HepG2 (cell line): ENCODE measurements around the gene WDR54. TPM values are rescaled to one million over a fixed set of nuclear protein-coding genes. Genes with fewer than 3 reads are reported as not detected.
A peak's percentile ranks its signal among the peaks of the same experiment; 100 is the strongest.

ENCODE experiments used
- BATF2 ChIP-seq: sonication (generic); formaldehyde crosslinking; IDR thresholded peaks from 2 replicates; pipeline ENCODE4 v1.8.0; 2022; ENCODE audit warnings: mild to moderate bottlenecking, missing genetic modification reagents, moderate library complexity
- CEBPG ChIP-seq: IDR thresholded peaks from 2 replicates; pipeline ENCODE4 v1.6.1; 2016
- MAF1 ChIP-seq: sonication (generic); formaldehyde crosslinking; IDR thresholded peaks from 2 replicates; pipeline ENCODE4 v1.5.0; 2020; ENCODE audit warnings: missing genetic modification reagents, borderline replicate concordance
- SRSF1 ChIP-seq: fragments of 200-400 bp; formaldehyde crosslinking; optimal IDR thresholded peaks from 2 replicates; pipeline ENCODE3; 2017; ENCODE audit warnings: mild to moderate bottlenecking, low read depth, low read length, moderate library complexity
- XBP1 ChIP-seq: sonication (generic); formaldehyde crosslinking; IDR thresholded peaks from 2 replicates; pipeline ENCODE4 v1.5.0; 2020; ENCODE audit warnings: missing genetic modification reagents
- ZBTB21 ChIP-seq: sonication (generic); formaldehyde crosslinking; IDR thresholded peaks from 2 replicates; pipeline ENCODE4 v1.4.0; 2020; ENCODE audit warnings: missing genetic modification reagents
- ZFP91 ChIP-seq: sonication (generic); formaldehyde crosslinking; IDR thresholded peaks from 2 replicates; pipeline ENCODE4 v1.9.0; 2022; ENCODE audit warnings: missing genetic modification reagents, mild to moderate bottlenecking, borderline replicate concordance
- ZFX ChIP-seq: sonication (generic); formaldehyde crosslinking; IDR thresholded peaks from 2 replicates; pipeline ENCODE4 v1.4.0; 2020; ENCODE audit warnings: mild to moderate bottlenecking, low read depth, missing genetic modification reagents, moderate library complexity
- ZNF232 ChIP-seq: sonication (generic); formaldehyde crosslinking; IDR thresholded peaks from 2 replicates; pipeline ENCODE4 v1.4.0; 2020; ENCODE audit warnings: missing genetic modification reagents, borderline replicate concordance
- ZNF30 ChIP-seq: sonication (generic); formaldehyde crosslinking; IDR thresholded peaks from 2 replicates; pipeline ENCODE4 v1.5.0; 2020; ENCODE audit warnings: mild to moderate bottlenecking, missing genetic modification reagents
- ZNF432 ChIP-seq: sonication (generic); formaldehyde crosslinking; IDR thresholded peaks from 2 replicates; pipeline ENCODE4 v1.5.0; 2020; ENCODE audit warnings: missing genetic modification reagents, mild to moderate bottlenecking, borderline replicate concordance
- ZNF446 ChIP-seq: sonication (generic); formaldehyde crosslinking; IDR thresholded peaks from 2 replicates; pipeline ENCODE4 v1.5.0; 2020; ENCODE audit warnings: mild to moderate bottlenecking, missing genetic modification reagents
- ZNF512 ChIP-seq: sonication (generic); formaldehyde crosslinking; IDR thresholded peaks from 2 replicates; pipeline ENCODE4 v1.4.0; 2020; ENCODE audit warnings: mild to moderate bottlenecking, missing genetic modification reagents
- ZNF598 ChIP-seq: sonication (generic); formaldehyde crosslinking; IDR thresholded peaks from 2 replicates; pipeline ENCODE4 v1.5.1; 2020; ENCODE audit warnings: mild to moderate bottlenecking, missing genetic modification reagents, borderline replicate concordance
- ZNF644 ChIP-seq: IDR thresholded peaks from 2 replicates; pipeline ENCODE4 v1.6.1; 2016; ENCODE audit warnings: low read depth
- polyA plus RNA-seq, 8 experiments: library from polyadenylated mRNA; depleted of rRNA in 3 of 8; stranded (reverse) in 7 of 8; unstranded in 1 of 8; fragments of >200 nt; fragmentation: Illumina TruSeq in 4 of 8; extraction: Trizol in 4 of 8; gene quantifications; 2 replicates each; pipeline versions ENCODE4 v1.2.1 to v1.2.3, GENCODE V29; 2011 to 2016; ENCODE audit warnings: low read depth in 4 of 8, missing spikeins in 1 of 8, mixed read lengths in 1 of 8; ENCODE audit not compliant: insufficient read depth in 1 of 8
- total RNA-seq, 5 experiments: library from RNA; depleted of rRNA; stranded (reverse); fragments of >200 nt; fragmentation: Illumina TruSeq; extraction: Trizol; gene quantifications; 2 replicates each; pipeline ENCODE4 v1.2.3, GENCODE V29; 2016; ENCODE audit warnings: low read depth in 1 of 5
- TF ChIP-seq, protein P1 (sequence below): sonication (generic); formaldehyde crosslinking; IDR thresholded peaks from 2 replicates; pipeline ENCODE4 v1.9.0; 2021; ENCODE audit warnings: missing genetic modification reagents, borderline replicate concordance
- TF ChIP-seq, protein P2 (sequence below), 2 experiments: IDR thresholded peaks; 2 replicates each; pipeline ENCODE4 v1.6.1; 2011 to 2012; ENCODE audit warnings: low read length in 2 of 2, borderline replicate concordance in 1 of 2, low read depth in 1 of 2, mild to moderate bottlenecking in 1 of 2, moderate library complexity in 1 of 2

The WDR54 gene
- total and polyA plus RNA-seq, 2 of the 13 experiments (the other 11 are each of a cell fraction or from before 2014, with no cell fraction given): 2.0 to 17.3 TPM

DNA sequence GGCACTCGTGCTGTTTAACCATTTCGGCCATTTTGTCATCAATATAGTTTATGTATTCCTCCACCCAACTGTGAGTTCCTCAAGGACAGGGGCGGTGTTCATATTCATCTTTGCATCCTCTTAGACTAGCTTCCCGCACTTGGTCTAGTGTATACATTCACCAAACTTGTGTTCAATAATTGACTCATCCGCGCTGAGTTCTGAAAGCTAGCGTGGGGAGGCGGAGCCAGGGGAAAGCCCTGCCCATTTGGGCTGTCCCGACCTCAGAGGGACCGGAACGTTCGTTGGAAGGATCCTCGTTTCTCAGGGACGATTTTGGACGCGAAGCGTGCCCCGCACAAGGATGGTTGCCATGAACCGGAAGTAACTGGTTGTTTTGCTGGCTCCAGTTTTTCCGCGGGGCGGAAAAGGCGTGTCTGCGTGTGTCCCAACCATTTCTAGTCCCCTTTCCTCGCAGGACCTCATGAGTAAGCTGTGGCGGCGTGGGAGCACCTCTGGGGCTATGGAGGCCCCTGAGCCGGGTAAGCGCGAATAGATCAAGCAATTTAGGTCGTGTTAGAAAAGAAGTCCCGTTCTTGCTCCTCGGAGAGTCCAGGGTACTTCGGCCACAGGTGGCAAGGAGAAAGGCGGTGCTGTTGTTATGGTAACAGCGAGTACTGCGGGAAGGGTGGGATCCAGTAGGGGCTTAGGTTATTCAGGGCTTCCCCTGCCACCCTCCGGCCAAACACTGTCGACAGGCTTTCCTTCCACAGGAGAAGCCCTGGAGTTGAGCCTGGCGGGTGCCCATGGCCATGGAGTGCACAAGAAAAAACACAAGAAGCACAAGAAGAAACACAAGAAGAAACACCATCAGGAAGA is 33.4 kb downstream of the WDR54 start, which contains the start of gene INO80B (continued):
- no peak for TF ChIP-seq ZNF432 (CRISPR knock-in tag)
- peak; percentile 46; the same call in 1 of the 2 replicates for TF ChIP-seq ZNF232
- TF ChIP-seq ZNF512 (CRISPR knock-in tag): peak; percentile 56; the same call in 1 of the 2 replicates
- TF ChIP-seq ZFP91 (CRISPR knock-in tag): peak; percentile 97
- peak; percentile 69; the same call in 1 of the 2 replicates for TF ChIP-seq ZNF644
- peak; percentile 39 for TF ChIP-seq SRSF1
- no peak; the same call in 1 of the 2 replicates for TF ChIP-seq ZNF446 (CRISPR knock-in tag)
- peak; percentile 98; the same call in 1 of the 2 replicates for TF ChIP-seq ZNF598
- TF ChIP-seq ZBTB21 (CRISPR knock-in tag): peak; percentile 70; the same call in 1 of the 2 replicates
- 0 out of 2 replicates have a peak, but pooled peaks have one; percentile 4 for TF ChIP-seq XBP1 (CRISPR knock-in tag)
- peak; percentile 83 for TF ChIP-seq ZFX
- no peak for TF ChIP-seq ZNF30 (CRISPR knock-in tag)
- no peak for TF ChIP-seq BATF2 (CRISPR knock-in tag)
- TF ChIP-seq, protein P1, sequence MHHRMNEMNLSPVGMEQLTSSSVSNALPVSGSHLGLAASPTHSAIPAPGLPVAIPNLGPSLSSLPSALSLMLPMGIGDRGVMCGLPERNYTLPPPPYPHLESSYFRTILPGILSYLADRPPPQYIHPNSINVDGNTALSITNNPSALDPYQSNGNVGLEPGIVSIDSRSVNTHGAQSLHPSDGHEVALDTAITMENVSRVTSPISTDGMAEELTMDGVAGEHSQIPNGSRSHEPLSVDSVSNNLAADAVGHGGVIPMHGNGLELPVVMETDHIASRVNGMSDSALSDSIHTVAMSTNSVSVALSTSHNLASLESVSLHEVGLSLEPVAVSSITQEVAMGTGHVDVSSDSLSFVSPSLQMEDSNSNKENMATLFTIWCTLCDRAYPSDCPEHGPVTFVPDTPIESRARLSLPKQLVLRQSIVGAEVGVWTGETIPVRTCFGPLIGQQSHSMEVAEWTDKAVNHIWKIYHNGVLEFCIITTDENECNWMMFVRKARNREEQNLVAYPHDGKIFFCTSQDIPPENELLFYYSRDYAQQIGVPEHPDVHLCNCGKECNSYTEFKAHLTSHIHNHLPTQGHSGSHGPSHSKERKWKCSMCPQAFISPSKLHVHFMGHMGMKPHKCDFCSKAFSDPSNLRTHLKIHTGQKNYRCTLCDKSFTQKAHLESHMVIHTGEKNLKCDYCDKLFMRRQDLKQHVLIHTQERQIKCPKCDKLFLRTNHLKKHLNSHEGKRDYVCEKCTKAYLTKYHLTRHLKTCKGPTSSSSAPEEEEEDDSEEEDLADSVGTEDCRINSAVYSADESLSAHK (CRISPR knock-in tag): peak; percentile 91; the same call in 1 of the 2 replicates
- TF ChIP-seq, protein P2, sequence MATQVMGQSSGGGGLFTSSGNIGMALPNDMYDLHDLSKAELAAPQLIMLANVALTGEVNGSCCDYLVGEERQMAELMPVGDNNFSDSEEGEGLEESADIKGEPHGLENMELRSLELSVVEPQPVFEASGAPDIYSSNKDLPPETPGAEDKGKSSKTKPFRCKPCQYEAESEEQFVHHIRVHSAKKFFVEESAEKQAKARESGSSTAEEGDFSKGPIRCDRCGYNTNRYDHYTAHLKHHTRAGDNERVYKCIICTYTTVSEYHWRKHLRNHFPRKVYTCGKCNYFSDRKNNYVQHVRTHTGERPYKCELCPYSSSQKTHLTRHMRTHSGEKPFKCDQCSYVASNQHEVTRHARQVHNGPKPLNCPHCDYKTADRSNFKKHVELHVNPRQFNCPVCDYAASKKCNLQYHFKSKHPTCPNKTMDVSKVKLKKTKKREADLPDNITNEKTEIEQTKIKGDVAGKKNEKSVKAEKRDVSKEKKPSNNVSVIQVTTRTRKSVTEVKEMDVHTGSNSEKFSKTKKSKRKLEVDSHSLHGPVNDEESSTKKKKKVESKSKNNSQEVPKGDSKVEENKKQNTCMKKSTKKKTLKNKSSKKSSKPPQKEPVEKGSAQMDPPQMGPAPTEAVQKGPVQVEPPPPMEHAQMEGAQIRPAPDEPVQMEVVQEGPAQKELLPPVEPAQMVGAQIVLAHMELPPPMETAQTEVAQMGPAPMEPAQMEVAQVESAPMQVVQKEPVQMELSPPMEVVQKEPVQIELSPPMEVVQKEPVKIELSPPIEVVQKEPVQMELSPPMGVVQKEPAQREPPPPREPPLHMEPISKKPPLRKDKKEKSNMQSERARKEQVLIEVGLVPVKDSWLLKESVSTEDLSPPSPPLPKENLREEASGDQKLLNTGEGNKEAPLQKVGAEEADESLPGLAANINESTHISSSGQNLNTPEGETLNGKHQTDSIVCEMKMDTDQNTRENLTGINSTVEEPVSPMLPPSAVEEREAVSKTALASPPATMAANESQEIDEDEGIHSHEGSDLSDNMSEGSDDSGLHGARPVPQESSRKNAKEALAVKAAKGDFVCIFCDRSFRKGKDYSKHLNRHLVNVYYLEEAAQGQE (IDR thresholded peaks at IDR 0.05; ENCODE audit: borderline replicate concordance in 1 of 2, low read depth in 1 of 2, low read length in 2 of 2): peak in 1 of 2 experiments; percentile 47; a peak in 1 of 4 replicates
- TF ChIP-seq MAF1 (CRISPR knock-in tag): peak; percentile 33; the same call in 1 of the 2 replicates
- peak; percentile 69 for TF ChIP-seq CEBPG
